AG09319 (cell line): ENCODE measurements around the gene YARS1.

Experiments used
- DNase-seq: peaks from one replicate; pipeline ENCODE4 v3.0.0-alpha.2; 2010; ENCODE audit warnings: low read depth; ENCODE audit errors: extremely low read depth
- TF ChIP-seq, protein P1 (sequence below): IDR thresholded peaks from 2 replicates; pipeline ENCODE4 v1.5.1; 2011; ENCODE audit warnings: low read depth, mild to moderate bottlenecking, inconsistent platforms, low read length, moderate library complexity

Gene YARS1

GRCh38 chr1:32860566-32860965 is 43.4 kb upstream of the YARS1 start:
- TF ChIP-seq, protein P1, sequence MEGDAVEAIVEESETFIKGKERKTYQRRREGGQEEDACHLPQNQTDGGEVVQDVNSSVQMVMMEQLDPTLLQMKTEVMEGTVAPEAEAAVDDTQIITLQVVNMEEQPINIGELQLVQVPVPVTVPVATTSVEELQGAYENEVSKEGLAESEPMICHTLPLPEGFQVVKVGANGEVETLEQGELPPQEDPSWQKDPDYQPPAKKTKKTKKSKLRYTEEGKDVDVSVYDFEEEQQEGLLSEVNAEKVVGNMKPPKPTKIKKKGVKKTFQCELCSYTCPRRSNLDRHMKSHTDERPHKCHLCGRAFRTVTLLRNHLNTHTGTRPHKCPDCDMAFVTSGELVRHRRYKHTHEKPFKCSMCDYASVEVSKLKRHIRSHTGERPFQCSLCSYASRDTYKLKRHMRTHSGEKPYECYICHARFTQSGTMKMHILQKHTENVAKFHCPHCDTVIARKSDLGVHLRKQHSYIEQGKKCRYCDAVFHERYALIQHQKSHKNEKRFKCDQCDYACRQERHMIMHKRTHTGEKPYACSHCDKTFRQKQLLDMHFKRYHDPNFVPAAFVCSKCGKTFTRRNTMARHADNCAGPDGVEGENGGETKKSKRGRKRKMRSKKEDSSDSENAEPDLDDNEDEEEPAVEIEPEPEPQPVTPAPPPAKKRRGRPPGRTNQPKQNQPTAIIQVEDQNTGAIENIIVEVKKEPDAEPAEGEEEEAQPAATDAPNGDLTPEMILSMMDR, result no peak
- DNase-seq, result no peak

DNA sequence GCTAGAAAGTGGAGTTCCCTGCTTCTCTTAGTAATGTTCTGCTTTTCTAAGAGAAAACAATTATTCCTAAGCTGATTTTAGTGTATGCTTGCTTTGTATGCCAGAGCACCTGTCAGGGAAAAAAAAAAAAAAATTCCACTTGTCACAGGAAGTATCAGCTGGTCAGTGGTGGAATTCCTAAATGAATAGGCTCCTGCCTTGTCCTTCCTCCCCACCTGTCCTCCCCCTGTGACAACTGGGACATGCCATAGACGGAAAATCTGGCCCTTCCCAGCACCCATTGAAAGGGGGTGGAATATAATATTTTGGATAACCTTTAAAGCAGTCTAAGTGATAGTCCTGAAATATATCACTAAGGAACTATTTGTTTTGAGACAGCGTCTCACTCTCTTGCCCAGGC is 42.8 kb upstream of the YARS1 start:
- TF ChIP-seq, protein P1, result no peak
- no peak for DNase-seq

DNA sequence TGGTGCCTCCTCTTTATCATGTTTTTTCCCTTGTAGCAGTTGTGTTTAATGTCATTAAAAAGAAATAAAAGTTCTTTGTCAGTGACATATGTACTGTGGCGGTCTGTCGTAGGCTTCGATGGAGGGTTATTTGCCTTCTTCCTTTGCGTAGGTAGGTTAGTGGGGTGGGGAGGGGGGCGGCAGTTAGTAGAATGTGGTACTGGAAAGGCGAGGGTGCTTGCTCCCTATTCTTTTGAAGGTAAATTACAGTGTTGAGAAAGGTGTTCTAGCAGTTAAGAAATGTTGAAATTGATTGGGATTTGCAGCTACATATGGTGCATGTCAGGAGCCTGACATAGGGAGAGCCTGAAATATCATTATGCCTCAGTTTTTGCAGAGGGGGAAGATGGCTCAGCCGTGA is 41.6 kb upstream of the YARS1 start:
- no peak for DNase-seq
- TF ChIP-seq, protein P1, result no peak

DNA sequence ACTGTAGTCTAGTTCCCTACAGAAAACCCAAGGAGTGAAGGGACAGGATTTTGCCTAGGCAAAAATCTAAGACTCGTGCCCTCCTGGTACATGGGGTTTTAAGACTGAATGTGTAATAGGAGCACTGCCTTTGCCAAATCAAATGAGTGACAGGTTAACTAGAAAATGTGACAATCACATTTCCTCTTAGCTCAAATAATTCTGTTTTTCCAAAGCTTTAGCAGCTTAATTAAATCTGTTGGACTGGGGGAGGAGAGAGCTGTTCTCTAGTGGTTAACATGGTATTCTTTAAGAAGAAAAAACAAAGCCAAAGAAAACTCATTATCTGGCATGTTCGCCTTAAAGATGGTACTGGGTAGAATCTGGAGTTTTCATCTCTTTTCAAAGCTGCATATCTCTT is 41.0 kb upstream of the YARS1 start:
- DNase-seq, result no peak
- TF ChIP-seq, protein P1, result no peak

DNA sequence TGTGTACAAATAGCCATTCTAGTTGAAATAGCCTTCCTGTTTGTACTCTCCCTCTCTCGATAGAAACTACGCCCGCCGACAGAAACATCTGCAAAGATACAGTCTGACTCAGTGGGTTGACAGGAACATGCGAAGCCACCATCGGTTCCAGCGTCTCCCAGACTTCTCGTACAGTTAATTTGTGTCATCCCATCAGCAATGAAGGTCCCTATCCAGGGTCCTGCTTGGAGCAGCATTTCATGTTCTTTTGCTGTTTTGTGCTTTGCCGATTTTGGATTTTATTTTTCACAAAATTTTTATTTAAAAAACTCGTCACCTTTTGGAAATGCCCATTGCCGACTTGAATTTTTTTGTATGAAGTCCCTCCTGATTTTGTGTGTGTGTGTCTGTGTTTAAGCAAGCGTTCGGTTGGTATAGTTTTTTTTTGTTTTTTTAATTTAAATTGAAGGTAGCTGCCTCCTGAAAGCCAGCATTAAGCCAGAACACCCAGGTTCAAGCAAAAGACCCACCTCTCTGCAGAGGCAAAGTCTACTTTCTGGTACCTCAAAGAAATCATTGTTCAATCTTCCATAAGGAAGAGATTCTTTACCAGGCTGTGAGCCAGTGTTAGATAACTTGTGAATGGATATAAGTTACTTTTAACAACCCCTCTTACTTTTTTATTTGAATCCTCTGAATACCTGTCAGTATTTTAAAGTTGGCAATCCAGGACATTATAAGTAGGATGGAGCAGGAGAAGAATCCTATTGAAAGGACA is 38.9 kb upstream of the YARS1 start:
- no peak for DNase-seq
- TF ChIP-seq, protein P1, result no peak

DNA sequence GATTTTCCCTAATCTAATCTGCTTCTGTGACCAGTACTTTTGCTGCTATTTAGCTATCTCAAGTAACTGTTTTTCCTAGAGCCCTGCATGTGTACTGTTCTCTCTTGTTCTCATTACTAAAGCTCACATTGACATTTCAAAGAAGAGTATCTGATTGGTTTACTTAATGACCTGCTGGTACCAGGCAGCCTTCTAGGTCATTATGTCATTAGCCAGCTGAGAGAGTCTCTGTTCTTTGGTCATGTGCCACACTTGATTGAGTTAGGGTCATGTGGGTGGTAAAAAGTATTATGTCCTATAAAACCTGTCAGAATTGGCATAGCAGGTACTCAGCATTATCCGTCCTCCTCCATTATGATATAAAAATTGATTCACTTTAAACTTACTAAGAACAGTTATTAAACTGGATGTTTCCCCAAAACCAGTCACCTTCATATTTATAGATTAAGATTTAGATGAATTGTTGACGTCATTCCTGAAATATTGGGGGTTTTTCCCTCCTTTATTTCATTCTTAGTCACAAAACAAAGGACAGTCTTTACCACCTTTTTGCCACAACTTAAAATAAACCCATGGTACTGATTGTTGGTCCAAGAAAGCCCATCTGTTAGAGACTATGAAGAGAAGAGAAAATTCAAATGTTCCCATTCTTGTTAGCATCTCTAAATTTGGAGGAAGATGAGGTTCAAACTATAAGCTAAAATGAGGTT is 31.4 kb upstream of the YARS1 start:
- TF ChIP-seq, protein P1, result no peak
- no peak for DNase-seq

GRCh38 chr1:32831878-32832277 is 14.7 kb upstream of the YARS1 start:
- TF ChIP-seq, protein P1, result no peak

More at GRCh38 chr1:32831878-32832277, 14.7 kb upstream of the YARS1 start:
- no peak for DNase-seq
